ENCODE results near the gene NEUROD6.

Gene NEUROD6

DNA sequence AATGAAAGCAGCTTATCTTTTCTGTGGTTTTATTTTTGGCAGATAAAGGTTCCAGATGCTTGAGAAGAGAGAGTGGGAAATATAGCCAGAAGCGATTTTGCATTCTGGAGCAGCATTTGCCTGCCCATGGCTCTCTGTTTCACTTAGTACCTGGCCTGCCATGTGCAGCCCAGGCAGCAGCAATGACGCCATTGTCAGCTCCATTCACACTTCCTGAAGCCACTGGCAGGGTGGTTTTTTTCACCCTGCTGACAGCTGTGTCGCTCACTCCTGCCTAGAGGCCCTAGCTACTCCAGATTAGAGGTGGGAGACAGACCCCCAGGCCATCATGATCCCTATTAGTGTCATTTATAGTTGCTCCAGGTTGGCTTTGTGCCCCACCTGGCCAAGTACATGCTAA is 30.1 kb upstream of the NEUROD6 start:
- no peak for DNase-seq
- Histone ChIP-seq H3K27ac (ENCODE audit: insufficient read depth in 1 of 2, low read depth in 1 of 2, low read length in 2 of 2, poor library complexity in 1 of 2, severe bottlenecking in 2 of 2) (no peak overlapping the region), H3K4me3 (ENCODE audit: control insufficient read depth in 1 of 7, extremely low read depth in 1 of 7, insufficient read depth in 4 of 7, low read depth in 2 of 7, low read length in 6 of 7) (no peak overlapping the region), H3K36me3 (ENCODE audit: control insufficient read depth in 4 of 4, insufficient read depth in 4 of 4, low read length in 3 of 4) (no peaks in the 10 kb centered on the region), H3K9me3 (ENCODE audit: control extremely low read depth in 1 of 5, control insufficient read depth in 4 of 5, insufficient read depth in 2 of 5, low read depth in 1 of 5, low read length in 4 of 5) (no peaks in the 10 kb centered on the region), H3K27me3 (replicated peaks in 2 of 5; ENCODE audit: control insufficient read depth in 4 of 5, insufficient read depth in 5 of 5, low read length in 4 of 5) (peaks cover 0 to 14% (median 2%) of the 10 kb centered on the region in 5 experiments), H3K4me1 (ENCODE audit: control extremely low read depth in 1 of 4, control insufficient read depth in 4 of 4, insufficient read depth in 4 of 4, low read length in 3 of 4) (no peaks in the 10 kb centered on the region)
- ChIA-PET CTCF (interaction anchor here (0.7 to 1.5 kb wide), 2 partner anchors 9 to 73 kb away, joined by 3 read pairs; no protein-coding TSS in a partner anchor), POLR2A (no interaction called here)
- 47% methylated on average over 3 of the region's 3 CpGs for WGBS (ENCODE audit: insufficient coverage)

DNA sequence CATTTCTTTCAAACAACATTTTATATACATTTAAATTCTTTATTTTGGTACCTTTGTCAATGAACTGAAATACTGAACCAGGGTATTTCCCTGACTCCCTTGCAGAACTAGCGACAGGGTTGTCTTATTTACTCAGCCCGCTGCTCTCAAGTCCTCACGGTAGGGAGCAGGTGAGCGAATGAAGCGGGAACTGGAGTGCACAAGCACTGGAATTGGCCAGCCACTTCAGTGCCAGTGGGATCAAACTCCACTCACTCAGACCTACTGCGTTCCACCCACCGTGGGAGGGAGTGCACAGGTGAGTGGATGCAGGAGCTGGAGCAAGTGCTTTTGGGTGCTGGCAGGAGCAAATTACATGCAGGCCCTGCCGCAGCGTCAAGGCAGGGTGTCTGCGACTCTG is 28.1 kb upstream of the NEUROD6 start:
- Histone ChIP-seq H3K9me3 (ENCODE audit: control extremely low read depth in 1 of 5, control insufficient read depth in 4 of 5, insufficient read depth in 2 of 5, low read depth in 1 of 5, low read length in 4 of 5) (no peaks in the 10 kb centered on the region), H3K27me3 (replicated peaks in 2 of 5; ENCODE audit: control insufficient read depth in 4 of 5, insufficient read depth in 5 of 5, low read length in 4 of 5) (peaks cover 0 to 17% (median 2%) of the 10 kb centered on the region in 5 experiments), H3K4me3 (ENCODE audit: control insufficient read depth in 1 of 7, extremely low read depth in 1 of 7, insufficient read depth in 4 of 7, low read depth in 2 of 7, low read length in 6 of 7) (no peak overlapping the region), H3K27ac (ENCODE audit: insufficient read depth in 1 of 2, low read depth in 1 of 2, low read length in 2 of 2, poor library complexity in 1 of 2, severe bottlenecking in 2 of 2) (no peak overlapping the region), H3K4me1 (ENCODE audit: control extremely low read depth in 1 of 4, control insufficient read depth in 4 of 4, insufficient read depth in 4 of 4, low read length in 3 of 4) (no peaks in the 10 kb centered on the region), H3K36me3 (ENCODE audit: control insufficient read depth in 4 of 4, insufficient read depth in 4 of 4, low read length in 3 of 4) (no peaks in the 10 kb centered on the region)
- ChIA-PET CTCF (interaction anchor here (0.8 kb wide), 1 partner anchor 10 kb away, joined by 3 read pairs; no protein-coding TSS in a partner anchor), POLR2A (no interaction called here)
- 91% methylated on average over 10 of the region's 10 CpGs for WGBS (ENCODE audit: insufficient coverage)
- DNase-seq, result no peak

DNA sequence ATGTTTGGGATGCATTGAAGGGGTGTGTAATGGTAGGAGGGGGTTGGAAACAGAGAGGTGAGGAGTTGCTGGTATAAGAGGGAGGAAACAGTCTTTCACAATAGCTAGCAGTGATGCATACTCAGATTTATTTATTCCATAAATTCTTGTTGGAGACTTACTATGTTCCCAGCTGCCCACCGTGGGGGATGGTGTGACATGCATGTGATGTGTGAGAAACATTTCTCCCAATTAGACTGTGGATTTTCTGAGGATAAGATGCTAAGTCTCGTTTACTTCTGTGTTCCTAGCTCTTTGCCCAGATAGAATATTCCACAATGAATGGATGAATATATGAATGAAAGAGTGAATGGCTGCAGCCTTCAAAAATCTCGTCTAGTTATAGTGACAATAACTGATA is 23.0 kb upstream of the NEUROD6 start:
- H3K4me1 ChIP-seq (ENCODE audit: control extremely low read depth in 1 of 4, control insufficient read depth in 4 of 4, insufficient read depth in 4 of 4, low read length in 3 of 4), result no peaks in the 10 kb centered on the region
- no peak for DNase-seq
- no peak overlapping the region for H3K4me3 ChIP-seq (ENCODE audit: control insufficient read depth in 1 of 7, extremely low read depth in 1 of 7, insufficient read depth in 4 of 7, low read depth in 2 of 7, low read length in 6 of 7)
- no peaks in the 10 kb centered on the region for H3K36me3 ChIP-seq (ENCODE audit: control insufficient read depth in 4 of 4, insufficient read depth in 4 of 4, low read length in 3 of 4)
- no peaks in the 10 kb centered on the region for H3K9me3 ChIP-seq (ENCODE audit: control extremely low read depth in 1 of 5, control insufficient read depth in 4 of 5, insufficient read depth in 2 of 5, low read depth in 1 of 5, low read length in 4 of 5)
- ChIA-PET POLR2A (no interaction called here), CTCF (interaction anchor here (1.2 kb wide), 1 partner anchor 10 kb away, joined by 3 read pairs; no protein-coding TSS in a partner anchor)
- 93% methylated on average over 3 of the region's 3 CpGs for WGBS (ENCODE audit: insufficient coverage)
- no peak overlapping the region for H3K27ac ChIP-seq (ENCODE audit: insufficient read depth in 1 of 2, low read depth in 1 of 2, low read length in 2 of 2, poor library complexity in 1 of 2, severe bottlenecking in 2 of 2)
- peaks cover 0 to 18% (median 0%) of the 10 kb centered on the region in 5 experiments for H3K27me3 ChIP-seq (replicated peaks in 2 of 5; ENCODE audit: control insufficient read depth in 4 of 5, insufficient read depth in 5 of 5, low read length in 4 of 5)

DNA sequence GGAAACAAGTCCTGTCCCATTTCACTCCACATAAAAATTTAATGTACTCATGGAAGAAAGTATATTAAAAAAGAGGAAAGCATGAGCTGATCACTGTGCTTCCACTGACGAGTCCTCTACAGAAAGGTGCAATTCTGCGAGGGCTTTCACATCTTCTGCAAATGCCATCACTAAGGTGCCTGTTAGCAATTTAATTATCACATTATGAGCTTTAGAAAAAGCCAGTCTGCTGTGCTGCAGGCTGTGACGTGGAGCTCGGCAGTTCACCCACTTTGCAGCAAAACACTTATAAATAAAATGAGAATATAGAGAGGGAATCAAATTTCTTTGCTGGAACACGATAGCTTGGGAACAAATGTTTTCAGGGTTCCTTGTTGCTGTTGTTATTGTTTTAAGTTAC is 22.5 kb upstream of the NEUROD6 start:
- no peaks in the 10 kb centered on the region for H3K4me1 ChIP-seq (ENCODE audit: control extremely low read depth in 1 of 4, control insufficient read depth in 4 of 4, insufficient read depth in 4 of 4, low read length in 3 of 4)
- POLR2A ChIA-PET, result no interaction called here
- H3K9me3 ChIP-seq (ENCODE audit: control extremely low read depth in 1 of 5, control insufficient read depth in 4 of 5, insufficient read depth in 2 of 5, low read depth in 1 of 5, low read length in 4 of 5), result no peaks in the 10 kb centered on the region
- no peak overlapping the region for H3K27ac ChIP-seq (ENCODE audit: insufficient read depth in 1 of 2, low read depth in 1 of 2, low read length in 2 of 2, poor library complexity in 1 of 2, severe bottlenecking in 2 of 2)
- peaks cover 0 to 18% (median 0%) of the 10 kb centered on the region in 5 experiments for H3K27me3 ChIP-seq (replicated peaks in 2 of 5; ENCODE audit: control insufficient read depth in 4 of 5, insufficient read depth in 5 of 5, low read length in 4 of 5)
- H3K36me3 ChIP-seq (ENCODE audit: control insufficient read depth in 4 of 4, insufficient read depth in 4 of 4, low read length in 3 of 4), result no peaks in the 10 kb centered on the region
- CTCF ChIA-PET, result interaction anchor here (1.2 kb wide), 1 partner anchor 11 kb away, joined by 3 read pairs; no protein-coding TSS in a partner anchor
- H3K4me3 ChIP-seq (ENCODE audit: control insufficient read depth in 1 of 7, extremely low read depth in 1 of 7, insufficient read depth in 4 of 7, low read depth in 2 of 7, low read length in 6 of 7), result no peak overlapping the region
- no peak for DNase-seq
- no CpG with 5 or more reads among the region's 5 CpGs for WGBS (ENCODE audit: insufficient coverage)

DNA sequence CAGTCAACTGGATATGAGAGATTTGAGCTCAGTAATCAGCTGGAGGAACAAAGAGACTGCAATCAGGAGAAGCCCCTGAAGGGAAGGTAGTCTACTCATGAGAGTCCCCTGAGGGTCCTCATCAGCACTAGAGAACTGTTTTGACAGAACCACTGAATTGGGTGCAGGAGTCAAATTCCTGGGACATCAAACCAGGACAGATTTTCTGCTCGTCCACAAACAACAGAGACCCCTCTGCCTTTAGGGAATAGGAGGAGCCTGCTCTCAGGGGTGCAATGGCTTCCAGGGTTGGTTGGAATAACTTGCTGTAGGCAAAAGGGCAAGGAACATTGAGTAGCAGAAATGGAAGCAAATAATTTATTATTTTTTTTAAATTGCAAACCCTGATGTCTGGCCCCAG is 21.9 kb upstream of the NEUROD6 start:
- no peak for DNase-seq
- ChIA-PET CTCF (no interaction called here), POLR2A (no interaction called here)
- Histone ChIP-seq H3K9me3 (ENCODE audit: control extremely low read depth in 1 of 5, control insufficient read depth in 4 of 5, insufficient read depth in 2 of 5, low read depth in 1 of 5, low read length in 4 of 5) (no peaks in the 10 kb centered on the region), H3K27me3 (replicated peaks in 2 of 5; ENCODE audit: control insufficient read depth in 4 of 5, insufficient read depth in 5 of 5, low read length in 4 of 5) (peaks cover 0 to 21% (median 0%) of the 10 kb centered on the region in 5 experiments), H3K4me3 (ENCODE audit: control insufficient read depth in 1 of 7, extremely low read depth in 1 of 7, insufficient read depth in 4 of 7, low read depth in 2 of 7, low read length in 6 of 7) (no peak overlapping the region), H3K4me1 (ENCODE audit: control extremely low read depth in 1 of 4, control insufficient read depth in 4 of 4, insufficient read depth in 4 of 4, low read length in 3 of 4) (no peaks in the 10 kb centered on the region), H3K27ac (ENCODE audit: insufficient read depth in 1 of 2, low read depth in 1 of 2, low read length in 2 of 2, poor library complexity in 1 of 2, severe bottlenecking in 2 of 2) (no peak overlapping the region), H3K36me3 (ENCODE audit: control insufficient read depth in 4 of 4, insufficient read depth in 4 of 4, low read length in 3 of 4) (no peaks in the 10 kb centered on the region)
- WGBS (ENCODE audit: insufficient coverage), result 100% methylated on average over 1 of the region's 1 CpG

DNA sequence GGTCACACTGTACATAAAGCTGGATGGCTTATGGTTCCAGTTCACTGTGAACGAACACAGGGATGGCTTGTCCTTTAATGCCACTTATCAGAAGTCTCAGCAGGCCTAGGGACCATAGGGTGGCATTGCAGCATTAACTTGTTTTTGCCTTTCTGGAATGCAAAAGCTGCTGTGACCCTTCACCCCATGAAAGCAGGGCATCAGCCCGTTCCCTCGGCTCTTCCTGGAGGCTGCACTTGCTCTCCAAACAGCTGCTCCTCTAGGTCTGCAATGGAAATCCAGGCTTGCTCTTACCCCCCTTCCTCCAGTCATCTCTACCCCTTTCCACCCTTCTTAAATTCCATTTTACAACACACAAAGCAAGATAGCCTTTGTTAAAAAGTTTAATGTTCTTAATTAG is 17.9 kb upstream of the NEUROD6 start:
- H3K4me1 ChIP-seq (ENCODE audit: control extremely low read depth in 1 of 4, control insufficient read depth in 4 of 4, insufficient read depth in 4 of 4, low read length in 3 of 4), result no peaks in the 10 kb centered on the region
- H3K27me3 ChIP-seq (replicated peaks in 2 of 5; ENCODE audit: control insufficient read depth in 4 of 5, insufficient read depth in 5 of 5, low read length in 4 of 5), result peaks cover 0 to 12% (median 0%) of the 10 kb centered on the region in 5 experiments
- no peak overlapping the region for H3K27ac ChIP-seq (ENCODE audit: insufficient read depth in 1 of 2, low read depth in 1 of 2, low read length in 2 of 2, poor library complexity in 1 of 2, severe bottlenecking in 2 of 2)
- 93% methylated on average over 3 of the region's 3 CpGs for WGBS (ENCODE audit: insufficient coverage)
- peaks cover 0 to 1% (median 0%) of the 10 kb centered on the region in 5 experiments for H3K9me3 ChIP-seq (ENCODE audit: control extremely low read depth in 1 of 5, control insufficient read depth in 4 of 5, insufficient read depth in 2 of 5, low read depth in 1 of 5, low read length in 4 of 5)
- H3K4me3 ChIP-seq (ENCODE audit: control insufficient read depth in 1 of 7, extremely low read depth in 1 of 7, insufficient read depth in 4 of 7, low read depth in 2 of 7, low read length in 6 of 7), result no peak overlapping the region
- ChIA-PET POLR2A (no interaction called here), CTCF (interaction anchor here (0.9 kb wide), 1 partner anchor 11 kb away, joined by 3 read pairs; no protein-coding TSS in a partner anchor)
- no peaks in the 10 kb centered on the region for H3K36me3 ChIP-seq (ENCODE audit: control insufficient read depth in 4 of 4, insufficient read depth in 4 of 4, low read length in 3 of 4)
- DNase-seq, result no peak

DNA sequence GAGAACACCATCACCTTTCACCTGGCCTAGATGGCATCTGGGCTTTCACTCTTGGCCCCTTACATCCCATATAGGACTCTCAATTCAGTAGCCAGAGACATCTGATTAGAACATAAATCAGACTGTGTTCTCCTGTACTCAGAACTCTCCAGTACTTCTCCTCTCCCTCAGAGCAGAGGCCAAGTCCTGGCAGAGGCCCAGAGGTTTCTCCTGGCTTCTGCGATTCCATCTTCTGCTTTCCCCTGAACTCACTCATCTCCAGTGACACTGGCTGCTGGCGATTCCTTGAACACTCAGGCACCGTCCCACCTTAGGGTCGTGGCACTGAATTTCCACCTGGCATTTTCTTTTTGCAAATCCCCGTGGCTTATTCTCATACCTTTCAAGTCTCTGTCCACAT is 4.9 kb upstream of the NEUROD6 start:
- 93% methylated on average over 5 of the region's 5 CpGs for WGBS (ENCODE audit: insufficient coverage)
- Histone ChIP-seq H3K9me3 (ENCODE audit: control extremely low read depth in 1 of 5, control insufficient read depth in 4 of 5, insufficient read depth in 2 of 5, low read depth in 1 of 5, low read length in 4 of 5) (no peaks in the 10 kb centered on the region), H3K4me3 (ENCODE audit: control insufficient read depth in 1 of 7, extremely low read depth in 1 of 7, insufficient read depth in 4 of 7, low read depth in 2 of 7, low read length in 6 of 7) (no peak overlapping the region), H3K27ac (ENCODE audit: insufficient read depth in 1 of 2, low read depth in 1 of 2, low read length in 2 of 2, poor library complexity in 1 of 2, severe bottlenecking in 2 of 2) (no peak overlapping the region), H3K27me3 (replicated peaks in 2 of 5; ENCODE audit: control insufficient read depth in 4 of 5, insufficient read depth in 5 of 5, low read length in 4 of 5) (peaks cover 0 to 34% (median 3%) of the 10 kb centered on the region in 5 experiments), H3K36me3 (ENCODE audit: control insufficient read depth in 4 of 4, insufficient read depth in 4 of 4, low read length in 3 of 4) (no peaks in the 10 kb centered on the region), H3K4me1 (ENCODE audit: control extremely low read depth in 1 of 4, control insufficient read depth in 4 of 4, insufficient read depth in 4 of 4, low read length in 3 of 4) (no peaks in the 10 kb centered on the region)
- ChIA-PET POLR2A (no interaction called here), CTCF (no interaction called here)
- no peak for DNase-seq

Measured in common myeloid progenitor, CD34-positive (primary cell).